Activated CD4-positive, alpha-beta T cell treated with anti-CD3 and anti-CD28 coated beads, Interleukin-2, Interleukin-6, amounts not matched to agents 100 ng/mL and 50 ng/mL, durations not matched to agents 16 hours and 8 hours (primary cell): ENCODE measurements around the gene OLIG1.

ENCODE experiments used
- DNase-seq: peaks from one replicate; pipeline ENCODE4 v3.0.0-alpha.2; 2020

OLIG1 gene

DNA sequence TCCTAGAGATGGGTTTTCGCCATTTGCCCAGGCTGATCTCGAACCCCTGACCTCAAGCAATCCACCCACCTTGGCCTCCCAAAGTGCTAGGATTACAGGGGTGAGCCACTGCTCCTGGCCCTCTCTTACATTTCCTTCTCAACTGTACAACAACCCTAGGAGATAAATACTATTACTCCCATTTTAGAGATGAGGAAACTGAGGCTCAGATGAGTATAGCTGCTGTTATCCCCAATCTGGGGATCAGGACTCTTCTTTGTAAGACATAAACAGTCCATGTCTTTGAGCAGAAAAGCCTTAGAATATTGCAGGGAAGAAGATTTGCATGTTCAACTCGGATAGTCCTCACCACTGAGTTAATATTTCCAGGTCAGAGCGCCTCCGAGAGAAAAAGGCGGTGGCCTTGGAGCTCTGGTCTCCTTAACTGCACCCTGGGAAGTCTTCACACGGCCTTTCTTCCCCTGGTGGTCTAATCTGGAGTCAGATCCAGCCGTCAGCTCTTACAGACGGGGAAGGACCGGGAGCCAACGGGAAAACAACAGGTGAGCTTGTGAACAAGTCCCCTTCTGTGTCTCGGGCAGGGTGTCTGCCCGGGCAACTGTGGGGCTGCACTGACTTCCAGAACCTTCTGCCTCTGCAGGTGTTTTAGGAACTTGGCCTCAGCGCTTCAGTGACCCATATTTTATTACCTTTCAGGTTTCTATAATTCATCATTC lies 5.9 kb upstream of the OLIG1 start:
- DNase-seq = no peak

DNA sequence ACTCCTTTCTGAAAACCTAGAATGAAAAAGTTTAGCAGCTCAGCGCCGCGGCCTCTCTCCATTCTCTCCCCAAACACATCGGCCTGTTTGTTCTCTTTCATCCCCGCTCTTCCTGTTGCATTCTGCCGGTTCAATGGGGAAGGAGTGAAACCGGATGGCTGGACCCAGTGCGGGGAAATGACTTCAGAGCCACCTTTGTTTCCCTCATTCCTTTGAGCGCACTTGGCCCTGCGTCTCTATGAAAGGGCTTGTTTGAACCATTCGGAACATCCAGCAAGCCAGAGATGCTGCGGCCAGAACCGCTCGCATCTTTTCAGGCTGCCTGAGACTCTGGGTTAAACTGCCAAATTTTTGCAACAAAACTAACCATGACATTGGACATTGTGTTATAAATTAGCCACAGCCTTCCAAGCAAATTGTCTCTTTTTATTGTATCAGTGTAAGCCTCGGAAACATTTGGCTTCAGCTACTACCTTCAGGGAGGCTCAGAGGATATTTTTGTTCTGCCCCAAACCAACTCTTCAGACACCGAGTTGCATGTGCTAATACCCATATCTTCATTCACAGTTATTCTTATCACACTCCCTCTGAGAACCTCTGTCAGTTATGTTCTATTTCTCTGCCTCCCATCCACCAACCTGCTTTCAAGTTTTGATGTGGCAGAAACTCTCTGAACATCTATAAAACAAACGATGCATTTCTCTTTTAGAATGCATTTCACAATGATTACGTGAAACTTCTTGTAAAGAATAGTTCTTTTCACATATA lies 5.1 kb upstream of the OLIG1 start:
- no peak for DNase-seq

DNA sequence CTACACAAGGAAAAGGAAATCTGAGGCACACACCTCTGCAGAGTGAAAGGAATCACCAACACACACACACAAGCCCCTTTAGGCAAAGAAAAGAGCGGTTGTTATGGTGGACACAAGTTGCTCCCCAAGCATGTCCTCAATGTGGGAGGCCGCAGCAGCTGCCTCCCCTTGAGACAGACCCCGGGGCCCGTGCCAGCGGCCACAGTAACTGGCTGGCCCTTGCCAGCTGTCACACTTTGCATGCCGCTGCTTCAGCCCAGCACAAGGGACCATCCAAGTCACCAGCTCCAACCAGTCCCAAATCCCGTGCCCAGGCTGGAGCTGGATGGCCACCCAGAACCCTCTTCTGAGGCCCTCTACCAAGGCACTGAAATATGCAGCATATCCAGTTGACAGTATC lies 2.9 kb upstream of the OLIG1 start:
- DNase-seq = no peak

DNA sequence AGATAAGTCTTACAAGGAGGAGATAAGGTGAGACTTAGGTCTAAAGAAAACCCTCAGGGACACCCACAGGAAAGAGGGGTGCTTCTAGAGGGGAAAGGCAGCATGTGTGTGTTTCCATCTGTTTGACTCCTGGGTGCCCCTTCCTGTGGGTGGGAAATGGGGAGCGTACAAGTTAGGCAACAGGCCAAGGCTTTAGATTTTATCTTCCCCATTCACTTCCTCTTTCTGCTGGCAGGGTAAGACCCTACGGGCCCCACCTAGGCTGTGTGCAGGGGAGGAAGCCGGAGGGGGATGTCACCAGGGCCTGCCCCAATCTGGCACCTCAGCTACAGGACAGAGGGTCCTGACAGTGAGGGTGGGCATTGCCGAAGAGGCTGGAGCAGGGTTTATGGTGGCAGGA lies 2.5 kb upstream of the OLIG1 start:
- no peak for DNase-seq

DNA sequence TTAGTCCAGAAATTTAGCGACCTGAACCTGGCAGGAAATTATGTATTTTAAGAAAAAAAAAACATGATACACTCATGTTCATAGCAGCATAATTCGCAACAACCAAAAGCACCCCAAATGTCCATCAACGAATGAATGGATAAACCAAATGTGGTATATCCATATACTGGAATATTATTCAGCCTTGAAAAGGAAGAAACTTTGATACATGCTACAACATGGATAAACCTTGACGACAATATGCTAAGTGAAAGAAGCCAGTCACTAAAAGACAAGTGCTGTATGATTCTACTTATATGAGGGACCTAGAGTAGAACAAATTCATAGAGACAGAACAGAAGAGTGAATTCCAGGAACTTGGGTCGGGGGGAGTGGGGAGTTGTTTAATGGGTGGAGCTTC lies 698 bp upstream of the OLIG1 start:
- DNase-seq = no peak

DNA sequence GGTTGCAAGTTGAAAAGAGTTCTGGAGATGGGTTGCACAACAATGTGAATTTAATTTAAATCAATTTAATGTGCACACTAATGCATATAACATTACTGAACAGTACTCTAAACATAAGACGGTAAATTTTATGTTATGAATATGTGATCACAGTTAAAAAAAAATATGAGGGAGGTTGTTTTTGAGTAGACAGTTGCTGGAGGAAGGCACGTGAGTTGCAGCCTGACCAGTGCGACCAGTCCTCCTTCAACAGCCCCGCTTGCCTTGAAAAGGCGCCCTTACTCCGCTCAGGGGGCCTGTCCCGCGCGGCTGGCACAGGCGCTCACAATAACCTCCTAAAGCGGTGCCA lies 322 bp upstream of the OLIG1 start:
- DNase-seq = no peak

DNA sequence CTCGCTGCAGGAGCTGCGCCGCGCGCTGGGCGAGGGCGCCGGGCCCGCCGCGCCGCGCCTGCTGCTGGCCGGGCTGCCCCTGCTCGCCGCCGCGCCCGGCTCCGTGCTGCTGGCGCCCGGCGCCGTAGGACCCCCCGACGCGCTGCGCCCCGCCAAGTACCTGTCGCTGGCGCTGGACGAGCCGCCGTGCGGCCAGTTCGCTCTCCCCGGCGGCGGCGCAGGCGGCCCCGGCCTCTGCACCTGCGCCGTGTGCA lies 730 bp downstream of the OLIG1 start:
- DNase-seq = no peak

DNA sequence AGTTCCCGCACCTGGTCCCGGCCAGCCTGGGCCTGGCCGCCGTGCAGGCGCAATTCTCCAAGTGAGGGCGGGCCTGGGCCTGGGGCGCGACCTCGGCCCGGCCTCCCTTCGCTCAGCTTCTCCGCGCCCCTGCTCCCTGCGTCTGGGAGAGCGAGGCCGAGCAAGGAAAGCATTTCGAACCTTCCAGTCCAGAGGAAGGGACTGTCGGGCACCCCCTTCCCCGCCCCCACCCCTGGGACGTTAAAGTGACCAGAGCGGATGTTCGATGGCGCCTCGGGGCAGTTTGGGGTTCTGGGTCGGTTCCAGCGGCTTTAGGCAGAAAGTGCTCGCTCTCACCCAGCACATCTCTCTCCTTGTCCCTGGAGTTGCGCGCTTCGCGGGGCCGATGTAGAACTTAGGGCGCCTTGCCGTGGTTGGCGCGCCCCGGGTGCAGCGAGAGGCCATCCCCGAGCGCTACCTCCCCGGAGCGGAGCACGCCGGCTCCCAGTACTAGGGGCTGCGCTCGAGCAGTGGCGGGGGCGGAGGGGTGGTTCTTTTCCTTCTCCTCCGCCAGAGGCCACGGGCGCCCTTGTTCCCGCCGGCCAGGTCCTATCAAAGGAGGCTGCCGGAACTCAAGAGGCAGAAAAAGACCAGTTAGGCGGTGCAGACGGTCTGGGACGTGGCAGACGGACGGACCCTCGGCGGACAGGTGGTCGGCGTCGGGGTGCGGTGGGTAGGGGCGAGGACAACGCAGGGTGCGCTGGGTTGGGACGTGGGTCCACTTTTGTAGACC lies 1.2 kb downstream of the OLIG1 start:
- peak; percentile 8 for DNase-seq

DNA sequence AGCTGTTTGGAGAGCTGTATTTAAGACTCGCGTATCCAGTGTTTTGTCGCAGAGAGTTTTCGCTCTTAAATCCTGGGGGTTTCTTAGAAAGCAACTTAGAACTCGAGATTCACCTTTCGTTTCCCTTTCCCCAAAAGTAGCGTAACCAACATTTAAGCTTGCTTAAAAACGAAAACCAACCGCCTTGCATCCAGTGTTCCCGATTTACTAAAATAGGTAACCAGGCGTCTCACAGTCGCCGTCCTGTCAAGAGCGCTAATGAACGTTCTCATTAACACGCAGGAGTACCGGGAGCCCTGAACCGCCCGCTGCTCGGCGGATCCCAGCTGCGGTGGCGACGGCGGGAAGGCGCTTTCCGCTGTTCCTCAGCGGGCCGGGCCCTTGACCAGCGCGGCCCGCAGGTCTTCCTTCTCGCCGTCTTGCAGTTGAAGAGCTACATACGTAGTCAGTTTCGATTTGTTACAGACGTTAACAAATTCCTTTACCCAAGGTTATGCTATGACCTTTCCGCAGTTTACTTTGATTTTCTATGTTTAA lies 1.9 kb downstream of the OLIG1 start:
- no peak for DNase-seq

DNA sequence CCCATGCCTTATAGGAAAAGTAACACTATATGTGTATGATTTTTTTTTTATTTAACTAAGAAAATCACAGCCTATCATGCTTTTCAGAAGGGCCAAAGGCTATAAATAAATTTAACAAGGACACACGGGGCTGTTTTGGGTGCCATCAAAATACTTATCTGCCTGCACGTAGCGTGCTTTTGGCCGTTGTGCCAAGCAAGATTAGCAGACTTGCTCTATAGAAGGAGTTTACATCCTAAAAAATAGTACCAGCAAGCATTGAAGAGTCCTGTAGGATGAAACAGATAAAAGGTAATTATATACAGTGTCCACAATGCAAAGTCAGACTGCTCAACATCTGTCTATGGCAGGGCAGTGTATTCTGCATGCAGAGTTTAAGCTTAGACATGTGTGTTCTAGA lies 3.7 kb downstream of the OLIG1 start:
- DNase-seq = no peak

DNA sequence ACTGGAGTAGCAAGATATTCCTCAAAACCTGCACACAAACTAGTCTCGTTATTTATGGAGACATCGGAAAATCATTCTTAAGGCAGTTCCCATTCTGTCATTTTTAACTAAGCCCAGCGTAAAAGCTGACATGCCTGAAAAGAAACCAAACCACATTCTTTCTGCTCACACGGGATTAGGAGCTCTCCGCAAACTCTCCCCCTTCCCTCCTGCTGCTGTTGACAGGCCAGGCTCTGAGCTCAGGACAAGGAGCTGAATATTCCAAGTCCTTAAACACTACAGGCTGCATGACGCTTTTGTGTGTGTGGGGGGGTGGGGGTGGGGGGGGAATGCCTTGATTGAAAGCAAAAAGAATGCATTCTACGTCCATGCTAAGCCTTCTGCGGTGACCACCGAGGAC lies 5.2 kb downstream of the OLIG1 start:
- DNase-seq = no peak

DNA sequence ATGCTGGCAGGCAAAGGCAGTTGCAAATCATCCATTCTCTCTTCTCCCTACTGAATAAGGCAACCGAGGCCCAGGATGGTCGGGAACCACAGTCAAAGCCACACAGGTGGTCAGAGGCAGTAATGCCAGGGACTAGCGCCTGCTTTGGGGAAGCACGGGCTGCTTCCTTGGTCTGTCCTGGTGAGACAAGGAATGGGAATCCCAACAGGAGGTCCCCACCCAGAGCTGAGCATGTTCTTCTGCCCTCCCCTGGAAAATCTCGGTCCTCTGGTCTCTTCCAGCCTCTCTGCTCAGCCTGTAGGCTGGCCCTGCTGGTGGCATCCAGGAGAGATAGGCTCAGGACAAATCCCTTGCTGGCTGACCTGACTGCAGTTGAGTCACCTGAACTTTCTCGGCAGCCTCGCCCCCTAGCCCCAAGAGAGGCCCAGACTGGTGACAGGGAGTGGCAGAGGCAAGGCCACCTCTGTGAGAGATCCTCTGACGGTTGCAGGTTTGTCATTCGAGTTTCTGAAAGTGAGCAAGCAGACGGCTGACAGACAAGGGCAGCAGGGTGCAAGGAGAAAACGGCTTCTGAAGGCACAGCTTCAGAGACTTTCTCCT lies 5.8 kb downstream of the OLIG1 start:
- DNase-seq = peak; percentile 3

DNA sequence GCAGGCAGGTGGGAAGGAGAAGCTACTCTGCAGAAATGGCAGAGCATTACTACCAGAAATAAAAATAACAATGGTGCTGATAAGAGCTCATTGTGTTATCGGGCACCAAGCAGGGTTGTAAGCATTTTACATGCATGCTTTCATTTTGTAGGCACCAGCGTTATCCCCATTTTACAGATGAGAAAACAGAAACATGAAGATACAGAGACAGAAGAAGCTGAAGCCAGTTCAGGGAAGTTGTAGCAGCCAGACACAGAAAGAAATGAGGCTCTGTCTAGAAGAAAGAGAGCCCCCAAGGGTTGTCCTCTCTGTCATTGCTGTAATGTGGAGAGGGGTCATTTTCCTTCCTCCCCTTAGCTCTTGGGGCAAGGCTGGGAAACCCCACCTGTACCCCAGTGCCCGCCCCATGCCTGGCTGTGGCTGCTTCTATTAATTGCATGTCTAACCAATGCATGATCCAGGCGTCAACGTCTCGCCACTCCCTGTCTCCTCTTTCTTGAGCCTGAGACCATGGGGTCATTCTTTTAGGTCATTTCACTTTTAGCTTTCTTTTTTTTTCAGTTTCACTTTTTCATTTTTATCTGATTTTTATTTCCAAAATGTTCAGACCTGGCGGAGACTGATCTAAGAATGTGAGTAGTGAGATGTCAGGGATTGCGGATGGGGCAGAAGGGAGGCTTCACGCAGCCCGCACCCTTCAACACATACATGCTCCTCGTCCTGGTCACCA lies 6.8 kb downstream of the OLIG1 start:
- DNase-seq = no peak

DNA sequence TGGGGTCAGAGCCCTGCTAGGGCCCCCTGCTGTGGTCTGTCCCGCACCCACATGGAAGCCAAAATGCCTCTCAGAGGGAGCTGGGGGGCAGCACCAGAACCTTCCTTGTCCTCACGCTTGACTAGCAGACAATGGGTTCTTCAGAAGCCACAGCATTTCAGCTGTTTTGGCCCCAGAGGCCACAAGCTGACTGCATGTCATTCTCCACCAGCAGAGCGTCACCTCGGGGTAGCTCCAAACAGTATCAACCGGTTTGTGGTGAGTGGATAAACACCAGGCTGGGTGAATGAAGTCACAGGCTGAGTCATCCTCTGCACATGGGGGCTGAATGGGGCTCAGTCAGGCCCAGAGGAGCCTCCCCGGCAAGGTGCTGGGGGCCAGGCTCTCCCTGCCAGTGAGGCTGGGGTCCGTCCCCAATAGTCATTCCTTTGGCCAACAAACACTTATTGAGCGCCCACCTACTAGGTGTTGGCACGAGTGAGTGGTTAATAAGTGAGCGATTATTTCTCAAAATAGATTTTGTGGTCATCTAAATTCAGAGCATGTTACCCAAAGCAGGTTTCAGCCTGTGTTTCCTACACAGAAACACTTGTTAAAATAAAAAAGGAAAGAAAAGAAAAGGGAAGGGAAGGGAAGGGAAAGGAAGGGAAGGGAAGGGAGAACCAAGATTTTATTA lies 9.1 kb downstream of the OLIG1 start:
- DNase-seq = peak; percentile 62

DNA sequence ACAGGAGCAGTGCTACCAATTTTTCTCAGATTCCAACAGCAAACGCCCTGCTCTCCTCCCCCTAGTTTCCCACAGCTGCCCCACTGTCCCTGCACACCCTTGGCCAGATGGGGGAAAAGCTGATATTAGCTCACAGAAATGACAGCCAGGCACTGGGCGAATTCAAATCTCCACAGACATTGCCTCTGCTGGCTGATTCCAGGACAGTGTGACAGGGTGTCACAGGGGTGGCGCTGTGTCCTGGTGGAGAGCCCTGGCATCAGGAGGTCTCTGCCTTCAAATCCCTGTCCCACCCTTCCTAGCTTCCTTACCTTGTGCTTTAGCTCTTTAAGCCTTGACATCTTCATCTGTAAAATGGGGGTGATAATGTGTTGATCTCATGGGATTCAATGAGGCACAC lies 10.4 kb downstream of the OLIG1 start:
- no peak for DNase-seq

DNA sequence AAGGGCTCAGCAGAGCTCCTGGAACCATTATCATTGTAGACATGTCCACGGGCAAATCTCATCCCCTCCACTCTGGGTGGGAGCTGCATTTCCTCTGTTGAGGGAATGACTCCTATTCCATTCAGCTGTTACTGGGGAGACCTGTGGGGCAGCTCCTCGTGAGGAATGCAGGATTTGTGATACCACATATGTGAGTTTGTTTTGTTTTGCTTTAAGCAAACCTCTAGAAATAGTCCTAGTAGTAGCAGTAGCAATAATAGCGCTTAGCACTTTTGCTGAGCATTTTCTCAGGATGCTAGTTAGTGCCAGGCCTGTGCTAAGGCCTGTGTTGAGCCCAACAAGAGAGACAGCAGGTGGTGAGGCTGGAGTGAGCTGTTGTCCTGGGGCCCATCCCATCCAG lies 10.8 kb downstream of the OLIG1 start:
- DNase-seq = no peak

DNA sequence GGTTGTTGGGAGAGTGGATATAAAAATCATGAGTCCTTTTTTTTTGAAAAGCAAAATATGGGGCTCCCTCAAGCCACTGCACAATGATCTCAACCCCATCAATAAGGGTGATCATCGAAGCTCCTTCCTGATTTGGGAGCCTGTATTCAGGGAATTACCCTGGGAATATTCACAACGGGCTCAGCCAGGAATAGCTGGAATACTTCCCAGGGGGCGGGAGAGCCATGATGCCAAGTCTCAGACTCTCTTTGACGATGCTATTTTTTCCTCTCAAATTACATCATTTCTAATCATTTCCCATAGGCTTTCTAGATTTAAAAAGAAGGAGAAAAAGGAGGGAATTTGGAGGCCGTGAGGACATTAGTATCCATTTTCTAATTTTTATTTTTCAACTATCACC lies 18.4 kb downstream of the OLIG1 start:
- DNase-seq = no peak

DNA sequence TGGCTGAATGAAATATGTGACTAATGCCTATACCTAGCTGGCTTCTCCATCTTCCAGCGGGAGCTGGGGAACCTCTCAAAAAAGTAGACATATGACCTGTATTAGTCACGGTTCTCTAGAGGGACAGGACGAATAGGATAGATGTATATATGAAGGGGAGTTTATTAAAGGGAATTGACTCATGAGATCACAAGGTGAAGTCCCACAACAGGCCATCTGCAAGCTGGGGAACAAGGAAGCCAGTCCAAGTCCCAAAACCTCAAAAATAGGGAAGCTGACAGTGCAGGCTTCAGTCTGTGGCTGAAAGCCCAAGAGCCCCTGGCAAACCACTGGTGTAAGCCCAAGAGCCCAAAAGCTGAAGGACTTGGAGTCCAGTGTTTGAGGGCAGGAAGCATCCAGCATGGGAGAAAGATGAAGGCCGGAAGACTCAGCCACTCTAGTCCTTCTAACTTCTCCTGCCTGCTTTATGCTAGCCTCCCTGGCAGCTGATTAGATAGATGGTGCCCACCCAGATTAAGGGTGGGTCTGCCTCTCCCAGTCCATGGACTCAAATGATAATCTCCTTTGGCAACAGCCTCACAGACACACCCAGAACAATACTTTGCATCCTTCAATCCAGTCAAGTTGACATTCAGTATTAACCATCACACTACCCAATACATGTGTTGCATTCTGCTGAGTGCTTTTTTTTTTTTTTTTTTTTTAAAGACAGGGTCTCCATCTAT lies 19.6 kb downstream of the OLIG1 start:
- DNase-seq = no peak

DNA sequence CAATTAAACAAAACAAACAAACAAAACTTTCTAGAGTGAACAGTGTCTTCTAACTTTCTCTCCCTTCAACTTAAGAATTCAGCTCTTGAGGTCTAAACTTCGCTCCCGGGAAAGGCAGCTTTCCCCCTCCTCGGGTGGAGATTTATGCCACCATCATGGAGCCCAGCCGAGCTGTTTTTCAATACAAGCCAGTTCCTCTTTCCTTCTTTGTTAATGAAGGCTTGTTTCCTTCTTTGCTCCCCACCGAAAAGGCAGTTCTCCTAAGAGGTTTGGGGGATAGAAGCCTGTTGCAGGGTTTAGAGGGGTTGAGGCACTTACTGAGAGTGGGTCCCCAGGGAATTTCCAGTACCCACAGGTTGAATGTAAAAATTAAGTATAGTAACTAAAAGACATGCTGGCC lies 26.5 kb downstream of the OLIG1 start:
- no peak for DNase-seq

DNA sequence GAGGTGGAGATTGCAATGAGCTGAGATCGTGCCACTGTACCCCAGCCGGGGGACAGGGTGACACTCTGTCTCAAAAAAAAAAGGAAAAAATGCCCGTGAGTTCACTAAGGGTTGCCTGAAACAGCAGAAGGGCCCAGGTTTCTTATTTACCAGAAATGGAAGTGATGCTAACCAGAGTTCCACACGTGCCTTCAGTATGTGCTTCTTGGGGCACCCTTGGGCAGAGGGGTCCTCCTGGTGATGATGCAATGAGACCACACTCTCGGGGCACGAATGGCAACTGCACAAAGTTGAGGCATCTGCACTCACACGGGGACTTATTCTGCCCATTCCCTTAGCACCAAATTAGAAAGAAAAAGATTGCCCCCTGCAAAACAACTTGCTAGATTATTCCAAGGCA lies 29.2 kb downstream of the OLIG1 start:
- no peak for DNase-seq

DNA sequence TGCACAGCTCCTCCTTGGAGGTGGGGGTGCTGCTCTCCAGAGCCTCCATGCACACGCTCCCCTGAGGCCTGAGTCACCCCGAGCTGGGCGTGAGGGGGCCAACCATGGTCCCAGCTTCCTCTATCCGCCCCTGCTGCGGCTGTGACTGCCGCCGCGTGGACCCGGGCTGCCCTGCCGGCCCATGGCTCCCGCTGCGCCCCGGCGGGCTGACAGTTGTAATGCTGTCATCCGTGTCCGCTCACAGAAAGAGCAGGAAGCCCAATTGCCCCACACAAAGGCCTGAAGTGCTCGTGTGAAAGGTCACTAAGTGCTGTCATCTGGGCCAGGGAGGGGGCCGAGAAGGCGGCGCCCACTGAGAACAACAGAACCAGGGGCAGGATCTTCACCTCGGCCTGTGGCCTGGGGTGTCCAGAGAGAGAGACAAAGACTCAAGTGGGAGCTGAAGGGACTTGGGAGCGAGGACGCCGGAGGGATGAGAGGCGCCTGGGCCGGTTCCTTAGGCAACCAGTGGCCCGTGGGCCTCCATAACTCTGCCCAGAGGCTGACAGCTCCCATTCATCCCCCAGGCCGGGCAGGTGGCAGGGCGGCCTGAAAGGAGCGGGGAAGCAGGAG lies 31.5 kb downstream of the OLIG1 start:
- no peak for DNase-seq
